HG02678 (cell line): ENCODE data around the gene SDCCAG8.

Experiments used
- ATAC-seq: cut with Tn5 transposase; IDR thresholded peaks from one replicate; pipeline ENCODE4 v1.9.1; 2021; ENCODE audit warnings: mild to moderate bottlenecking, moderate library complexity; ENCODE audit not compliant: unreplicated experiment

SDCCAG8 gene

DNA sequence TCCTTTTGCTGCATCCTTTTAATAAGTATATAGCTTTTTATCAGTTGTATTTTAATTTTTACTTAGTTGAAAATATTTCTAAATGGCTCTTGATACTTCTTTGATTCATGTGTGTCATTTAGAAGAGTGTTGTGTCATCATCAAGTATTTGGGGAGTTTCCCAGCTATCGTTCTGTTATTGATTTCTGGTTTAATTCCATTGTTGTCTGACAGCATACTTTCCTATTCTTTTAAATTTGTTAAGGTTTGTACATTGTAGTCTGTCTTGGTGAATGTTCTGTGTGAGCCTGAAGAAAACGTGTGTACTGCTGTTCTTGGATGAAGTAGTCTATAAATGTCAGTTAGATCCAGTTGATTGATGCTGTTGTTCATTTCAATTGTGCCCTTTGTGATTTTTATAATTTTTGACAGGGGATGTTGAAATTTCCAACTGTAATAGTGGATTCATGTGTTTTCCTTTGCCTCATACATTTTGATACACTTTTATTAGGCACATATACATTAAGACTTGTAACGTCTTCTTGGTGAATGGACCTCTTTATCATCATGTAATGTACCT is 24.8 kb downstream of the SDCCAG8 start:
- ATAC-seq, result no peak

DNA sequence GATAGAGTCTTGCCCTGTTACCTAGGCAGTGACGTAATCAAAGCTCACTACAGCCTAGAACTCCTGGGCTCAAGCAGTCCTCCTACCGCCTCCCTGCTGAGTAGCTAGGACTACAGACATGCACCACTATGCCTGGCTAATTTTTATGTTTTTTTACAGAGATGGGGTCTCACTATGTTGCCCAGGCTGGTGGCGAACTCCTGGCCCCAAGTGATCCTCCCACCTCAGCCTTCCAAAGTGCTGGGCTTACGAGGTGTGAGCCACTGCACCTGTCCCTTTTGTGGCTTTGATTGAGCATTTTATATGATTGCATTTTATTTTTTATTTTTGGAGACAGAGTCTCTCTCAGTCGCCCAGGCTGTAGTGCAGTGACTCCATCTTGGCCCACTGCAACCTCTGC is 25.8 kb downstream of the SDCCAG8 start:
- ATAC-seq, result no peak

DNA sequence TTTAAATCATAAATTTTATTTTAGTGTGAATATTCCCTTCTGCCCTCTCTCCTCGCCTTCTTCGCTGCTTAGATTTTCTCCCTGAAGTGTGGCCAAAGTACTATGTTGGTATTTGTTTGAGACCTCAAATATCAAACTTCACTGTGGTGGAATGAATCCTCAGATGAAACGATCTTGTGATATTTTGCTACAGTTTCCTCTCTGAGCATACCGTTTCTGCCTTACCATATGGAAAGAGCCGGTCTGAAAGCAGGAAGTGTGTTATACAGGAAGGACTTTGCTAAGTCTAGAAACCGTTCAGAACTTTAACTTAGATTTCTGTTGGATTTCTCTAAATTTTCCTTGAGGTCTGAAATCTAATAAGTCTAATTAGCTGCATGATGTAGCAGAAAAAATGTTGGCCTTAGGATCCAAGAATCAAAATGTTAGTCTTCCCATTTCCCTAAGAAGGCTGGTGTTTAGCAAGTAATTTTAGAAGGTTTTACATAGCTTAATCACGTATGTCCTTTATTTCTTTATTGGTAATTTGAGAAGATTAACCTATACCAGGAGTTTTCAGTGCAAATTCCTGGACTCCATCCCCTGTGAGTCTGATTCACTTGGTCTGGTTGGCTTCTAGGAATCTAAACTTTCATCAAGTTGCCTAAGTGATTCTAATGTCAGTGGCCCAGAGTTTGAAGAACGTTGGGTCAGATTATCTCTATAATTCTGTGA is 30.7 kb downstream of the SDCCAG8 start:
- ATAC-seq, result no peak

DNA sequence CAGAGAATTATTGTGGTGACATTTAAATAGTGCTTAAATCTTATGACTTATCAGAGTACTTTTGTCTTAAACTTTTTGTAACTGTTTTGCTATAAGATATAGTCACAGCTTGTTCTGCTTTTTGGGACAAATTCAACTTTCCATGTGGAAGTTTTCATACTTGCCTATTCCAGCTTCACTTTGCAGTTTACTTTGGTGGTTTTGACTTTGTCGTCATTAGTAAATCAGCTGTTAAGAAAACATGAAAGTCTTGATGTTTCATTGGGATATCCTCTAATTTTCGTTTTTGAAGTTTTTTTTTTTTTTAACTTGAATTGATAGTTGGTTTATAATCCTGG is 31.3 kb downstream of the SDCCAG8 start:
- ATAC-seq, result no peak

DNA sequence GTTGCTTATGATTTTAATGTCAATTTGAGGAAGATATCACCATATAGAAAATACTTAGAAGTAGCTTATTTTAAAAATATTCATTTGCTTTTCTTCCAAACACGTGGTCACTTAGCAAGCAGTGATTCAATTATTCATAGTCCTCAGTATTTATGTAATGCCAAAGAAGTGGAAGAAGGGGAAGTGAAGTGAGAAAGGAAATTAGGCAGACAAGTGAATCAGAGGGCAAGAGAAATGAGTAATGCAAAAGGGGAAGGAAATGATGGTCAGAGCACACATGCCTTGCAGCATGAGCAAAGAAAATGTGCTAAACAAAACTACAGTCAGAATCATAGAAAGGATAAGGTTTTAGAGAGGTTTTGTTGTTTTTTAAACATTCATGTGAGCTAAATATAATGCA is 31.8 kb downstream of the SDCCAG8 start:
- ATAC-seq, result peak; percentile 94

DNA sequence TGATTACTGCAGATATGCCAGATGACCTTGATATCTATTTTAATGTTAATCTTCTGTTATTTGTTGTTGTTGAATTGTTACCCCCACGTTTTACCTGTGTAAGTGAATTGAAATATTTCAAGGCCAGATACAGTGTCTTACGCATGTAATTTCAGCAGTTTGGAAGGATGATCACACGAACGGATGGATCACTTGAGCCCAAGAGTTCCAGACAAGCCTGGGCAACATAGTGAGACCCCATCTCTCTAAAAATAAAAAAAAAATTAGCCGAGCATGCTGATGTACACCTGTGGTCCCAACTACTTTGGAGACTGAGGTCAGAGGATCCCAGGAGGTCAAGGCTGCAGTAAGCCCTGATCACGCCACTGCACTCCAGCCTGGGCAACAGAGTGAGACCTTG is 32.2 kb downstream of the SDCCAG8 start:
- no peak for ATAC-seq

DNA sequence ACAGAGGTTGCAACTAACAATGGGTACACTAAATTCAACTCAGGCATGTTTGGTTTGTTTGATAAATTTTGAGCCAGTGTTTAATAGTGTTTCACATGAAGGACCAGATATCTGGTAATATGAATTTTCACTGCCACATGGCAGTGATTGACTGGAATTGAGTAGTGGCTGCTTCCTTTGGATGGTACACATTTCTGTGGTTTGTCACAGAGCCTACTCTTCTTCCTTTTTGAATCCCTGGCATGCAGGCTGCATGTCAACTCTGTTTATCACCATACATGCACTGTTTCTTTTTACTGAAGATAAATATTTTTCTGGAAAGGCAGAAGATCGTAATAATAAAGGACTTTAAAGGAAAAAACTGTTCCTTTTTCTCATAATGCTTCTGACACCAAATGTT is 35.5 kb downstream of the SDCCAG8 start:
- no peak for ATAC-seq

DNA sequence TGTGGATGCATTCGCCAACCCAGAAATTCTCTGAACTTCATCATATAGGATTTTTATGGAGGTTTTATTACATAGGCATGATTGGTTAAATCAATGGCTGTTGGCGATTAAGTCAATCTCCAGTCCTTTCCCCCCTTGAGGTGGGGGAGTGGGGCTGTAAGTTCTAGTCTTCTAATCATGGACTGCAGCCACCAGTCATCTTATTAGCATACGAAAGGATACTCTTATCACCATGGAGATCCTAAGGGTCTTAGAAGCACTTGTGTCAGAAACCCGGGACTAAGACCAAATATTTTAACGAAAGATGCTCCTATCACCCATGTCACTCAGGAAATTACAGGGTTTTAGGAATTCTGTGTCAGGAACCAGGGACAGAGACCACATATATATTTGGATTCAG is 36.3 kb downstream of the SDCCAG8 start:
- no peak for ATAC-seq

DNA sequence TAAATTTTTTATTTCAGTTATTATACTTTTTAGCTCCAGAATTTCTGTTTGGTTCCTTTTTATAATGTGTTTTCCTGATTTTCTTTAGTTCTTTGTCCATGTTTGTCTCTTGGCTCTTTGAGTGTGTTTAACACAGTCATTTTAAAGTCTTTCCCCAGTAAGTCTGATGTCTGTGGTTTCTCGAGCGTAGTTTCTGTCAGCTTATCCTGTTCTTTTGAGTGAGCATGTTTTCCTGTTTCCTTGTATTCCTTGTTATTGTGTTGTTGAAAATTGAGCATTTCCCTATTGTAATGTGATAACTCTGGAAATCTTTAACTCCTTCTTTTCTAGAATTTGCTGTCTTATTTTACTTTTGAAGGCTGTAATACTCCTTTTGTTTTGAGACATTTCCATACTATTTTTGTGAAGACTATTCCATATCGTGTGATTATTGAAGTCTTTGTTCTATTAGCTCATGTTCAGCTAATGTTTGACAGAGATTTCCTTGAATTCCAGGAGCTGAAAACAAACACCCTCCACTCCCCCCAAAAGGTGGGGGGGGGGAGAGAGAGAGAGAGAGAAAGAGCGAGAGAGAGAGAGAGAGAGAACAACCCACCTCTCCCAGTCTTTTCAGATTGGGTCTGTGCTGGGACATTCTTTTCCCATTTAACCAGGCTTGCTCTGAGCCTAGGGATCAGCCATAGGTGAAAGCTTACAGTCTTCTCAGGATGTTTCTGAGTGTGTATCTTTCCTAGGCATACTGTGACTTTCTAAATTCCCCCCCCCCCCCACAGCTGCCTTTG is 38.3 kb downstream of the SDCCAG8 start:
- no peak for ATAC-seq

DNA sequence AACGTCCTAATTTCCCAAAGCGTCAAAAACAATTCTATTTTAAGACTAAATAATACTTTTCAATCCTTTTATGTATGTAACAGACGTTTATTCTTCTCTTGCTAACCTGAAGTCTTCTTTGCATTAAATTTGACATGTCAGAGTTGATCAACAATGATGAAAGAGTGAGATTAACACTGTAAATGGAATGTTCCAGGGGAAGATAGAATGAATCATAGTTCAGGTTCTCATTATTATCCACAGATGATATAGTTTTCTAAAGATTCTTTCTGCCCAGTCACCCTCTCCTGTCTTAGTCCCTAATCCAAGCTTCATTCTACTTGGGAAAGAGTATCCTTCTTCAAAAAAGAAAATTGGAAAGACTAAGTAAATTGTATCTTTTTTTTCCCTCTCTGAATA is 38.9 kb downstream of the SDCCAG8 start:
- no peak for ATAC-seq

DNA sequence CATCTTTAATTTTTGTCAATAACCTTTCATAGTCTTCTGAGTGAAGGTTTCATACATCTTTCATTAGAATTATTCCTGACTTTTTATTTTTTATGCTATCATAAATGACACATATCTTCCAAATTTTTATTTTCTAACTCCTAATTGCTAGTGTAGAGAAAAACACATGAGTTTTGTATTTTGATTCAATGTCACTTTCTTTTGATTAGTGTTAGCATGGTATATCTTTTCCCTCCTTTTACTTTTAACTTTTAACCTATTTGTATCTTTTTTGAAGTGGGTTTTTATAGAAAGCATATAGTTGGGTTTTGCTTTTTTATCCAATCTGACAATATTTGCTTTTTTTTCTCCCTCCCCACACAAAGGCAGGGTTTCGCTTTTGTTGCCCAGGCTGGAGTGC is 43.2 kb downstream of the SDCCAG8 start:
- ATAC-seq, result no peak

DNA sequence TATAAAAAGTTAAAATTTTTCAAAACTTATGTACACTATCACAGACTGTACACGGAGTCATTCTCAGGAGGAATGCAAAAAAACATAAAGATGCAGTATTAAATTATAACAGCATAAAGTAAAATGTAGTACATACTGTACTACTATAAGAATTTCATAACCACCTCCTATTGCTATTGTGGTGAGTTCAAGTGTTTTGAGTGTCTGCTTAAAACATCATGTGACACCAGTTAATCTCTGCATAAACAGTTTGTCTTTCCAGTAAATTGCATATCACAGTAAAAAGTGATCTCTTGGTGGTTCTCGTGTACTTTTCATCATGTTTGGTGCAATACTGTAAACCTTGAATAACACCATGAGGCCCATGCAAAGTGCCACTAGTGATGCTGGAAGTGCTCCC is 45.2 kb downstream of the SDCCAG8 start:
- no peak for ATAC-seq

DNA sequence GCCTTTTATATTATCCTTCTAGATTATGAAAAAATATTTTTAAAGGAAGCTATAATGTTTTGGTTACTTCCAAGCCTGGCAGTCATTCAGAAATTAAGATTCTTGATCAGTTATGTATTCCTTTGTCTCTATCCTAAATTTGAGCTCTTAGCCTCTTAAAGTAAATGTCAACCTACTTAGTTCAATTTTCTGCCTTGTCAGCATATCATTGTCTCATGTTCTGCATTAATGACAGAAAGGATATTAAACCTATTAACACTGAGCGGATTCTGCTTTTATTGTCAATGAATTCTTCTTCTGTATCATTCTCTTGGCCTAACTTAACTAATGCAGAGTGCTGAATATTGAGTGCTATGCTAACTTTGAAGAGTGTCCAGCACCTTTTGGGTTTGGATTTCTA is 56.0 kb downstream of the SDCCAG8 start:
- ATAC-seq, result no peak

DNA sequence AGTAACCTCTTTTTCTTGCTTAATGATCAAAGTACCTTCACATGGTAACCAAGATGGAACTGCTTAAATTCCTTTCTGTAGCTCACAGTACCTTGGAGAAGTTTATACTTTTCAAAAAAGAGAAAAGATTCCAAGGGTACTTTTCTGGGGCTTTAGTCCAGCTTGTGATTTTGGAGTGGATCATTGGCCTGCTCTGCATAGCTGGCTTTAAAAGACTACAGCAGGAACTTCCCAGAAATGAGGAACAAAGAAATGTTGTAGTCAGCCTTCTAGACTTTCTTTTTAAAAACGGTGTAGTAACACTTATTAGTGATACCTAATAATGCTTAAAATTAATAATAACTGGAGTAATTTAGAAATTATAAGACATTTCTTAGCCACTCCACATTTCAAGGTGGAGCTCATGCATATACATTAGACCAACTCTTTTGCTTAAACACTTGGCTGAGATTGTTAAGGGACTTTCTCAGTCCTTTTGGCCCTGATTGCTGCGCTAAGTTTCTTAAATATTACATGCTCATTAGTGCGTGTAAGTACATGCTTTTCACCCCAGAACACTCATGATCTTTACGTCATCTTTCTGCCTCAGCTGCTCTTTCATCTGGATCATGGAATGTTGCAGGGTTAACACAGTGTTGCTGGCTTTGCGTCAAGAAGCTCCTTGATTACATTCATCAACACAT is 57.3 kb downstream of the SDCCAG8 start:
- ATAC-seq, result peak; percentile 28

DNA sequence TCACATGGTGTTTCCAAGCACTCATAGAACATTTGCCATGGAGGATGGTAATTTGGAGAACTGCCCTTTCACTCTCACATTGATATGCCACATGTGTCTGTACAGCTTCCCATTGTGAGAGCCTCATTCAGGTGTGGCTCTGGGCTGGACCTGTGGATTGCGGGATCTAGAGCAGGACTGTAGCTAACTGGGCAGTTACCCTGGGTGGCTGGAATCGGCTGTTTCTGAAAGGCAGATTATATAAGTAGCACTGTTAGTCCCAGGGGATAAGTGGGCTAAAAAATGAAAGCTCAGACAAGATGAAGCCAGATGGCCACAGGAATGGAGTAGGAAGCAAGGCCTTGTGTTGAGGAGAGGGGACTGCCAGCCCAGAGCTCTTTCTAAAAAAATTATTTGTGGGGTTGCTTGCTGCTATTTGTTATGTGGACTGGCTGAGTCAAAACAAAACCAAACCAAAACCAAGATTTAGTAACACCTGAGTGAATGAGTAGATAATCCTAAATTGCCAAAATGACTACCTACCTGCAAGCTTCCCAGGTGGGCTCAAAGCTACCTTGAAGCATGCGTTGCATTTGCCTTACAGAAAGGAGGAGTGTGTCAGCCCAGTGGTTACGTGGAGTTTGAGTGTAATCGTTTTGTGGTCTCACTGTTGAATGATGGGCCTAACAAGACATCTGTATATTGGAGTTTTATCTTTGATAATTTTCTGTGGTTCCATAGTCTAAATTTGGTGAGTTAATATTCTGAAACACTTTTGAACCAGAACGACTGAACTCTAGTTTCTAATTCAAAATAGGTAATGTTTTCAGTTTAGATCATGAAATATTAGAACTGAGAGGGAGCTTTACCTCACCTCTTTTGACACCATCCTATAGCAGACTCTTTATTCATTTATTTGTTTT is 58.0 kb downstream of the SDCCAG8 start:
- peak; percentile 72 for ATAC-seq

DNA sequence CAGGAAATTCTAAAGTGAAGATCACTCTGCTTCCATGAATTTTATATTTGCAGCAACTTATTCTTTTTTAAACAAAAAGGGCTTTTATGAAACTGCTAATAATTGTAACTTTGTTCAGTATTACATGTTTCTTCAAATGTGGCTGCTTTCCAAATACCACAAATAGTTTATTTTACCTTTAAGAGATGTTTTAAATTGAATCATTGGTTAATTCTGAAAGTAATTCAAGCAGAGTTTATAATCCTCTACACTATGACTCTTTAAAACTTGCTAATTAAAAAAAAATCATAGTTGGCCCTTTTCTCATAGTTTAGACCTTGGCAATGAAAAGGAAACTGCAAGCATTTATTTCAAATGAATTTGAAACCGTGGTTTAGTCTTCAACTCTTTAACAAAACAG is 59.6 kb downstream of the SDCCAG8 start:
- no peak for ATAC-seq

DNA sequence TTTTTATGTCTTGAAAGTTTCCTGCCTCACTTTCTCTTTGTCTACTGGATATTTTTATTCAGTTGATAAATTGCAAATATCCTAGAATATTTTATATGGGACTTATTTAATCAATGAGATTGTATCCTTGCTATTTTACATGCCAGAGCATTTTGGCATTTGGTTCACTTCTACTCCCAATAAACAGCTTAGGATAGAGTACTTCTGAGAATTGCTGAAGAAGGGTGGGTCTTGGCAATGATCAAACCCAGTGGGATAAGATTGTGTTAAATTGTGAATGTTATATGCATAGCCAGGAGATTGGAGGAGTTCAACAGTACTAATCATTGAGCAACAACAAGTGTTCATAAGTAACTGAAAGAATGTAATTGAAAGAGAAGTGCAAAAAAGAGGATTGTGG is 60.1 kb downstream of the SDCCAG8 start:
- ATAC-seq, result no peak

DNA sequence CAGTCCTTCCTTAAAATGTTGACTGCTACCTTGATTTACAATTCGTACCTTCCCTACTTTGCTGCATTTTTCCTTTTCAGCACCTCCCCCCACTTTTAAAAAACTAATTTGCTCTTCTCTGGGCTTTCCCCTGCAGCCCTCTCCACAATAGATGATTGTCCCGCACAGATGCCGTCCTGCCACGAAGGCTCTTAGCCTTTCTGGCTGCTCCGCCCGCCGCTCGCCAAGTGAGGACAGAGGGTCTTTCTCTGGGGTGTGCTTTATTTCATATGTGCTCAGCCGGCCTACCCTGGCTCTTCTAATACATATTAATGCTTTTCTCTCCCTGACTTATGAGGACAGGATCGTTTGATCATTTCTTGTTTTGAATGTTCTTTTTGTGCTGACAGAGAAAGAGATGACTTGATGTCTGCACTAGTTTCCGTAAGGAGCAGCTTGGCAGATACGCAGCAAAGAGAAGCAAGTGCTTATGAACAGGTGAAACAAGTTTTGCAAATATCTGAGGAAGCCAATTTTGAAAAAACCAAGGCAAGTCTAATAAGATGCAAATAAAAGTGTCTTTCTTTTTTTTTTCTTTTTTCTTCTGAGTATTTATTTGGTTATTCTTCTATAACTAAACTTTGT is 60.6 kb downstream of the SDCCAG8 start:
- ATAC-seq, result no peak

DNA sequence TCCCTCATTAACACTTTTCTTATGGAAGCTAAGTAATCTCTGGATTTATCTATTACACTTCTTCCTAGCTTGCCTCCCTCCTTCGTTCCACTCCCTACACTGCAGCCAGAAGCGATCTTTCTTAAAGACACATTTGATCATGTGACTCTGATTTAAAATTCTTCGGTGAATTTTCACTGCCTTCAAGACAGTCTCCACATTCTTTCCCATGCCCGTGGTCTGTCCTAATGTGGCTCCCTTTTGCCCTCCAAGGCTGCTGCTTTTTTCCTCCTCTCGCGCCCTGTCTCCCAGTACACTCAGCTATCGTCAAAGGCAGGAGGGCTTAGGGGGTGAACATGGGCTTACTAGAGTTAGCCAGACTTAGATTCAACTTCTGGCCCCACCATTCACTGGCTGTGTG is 64.4 kb downstream of the SDCCAG8 start:
- no peak for ATAC-seq

DNA sequence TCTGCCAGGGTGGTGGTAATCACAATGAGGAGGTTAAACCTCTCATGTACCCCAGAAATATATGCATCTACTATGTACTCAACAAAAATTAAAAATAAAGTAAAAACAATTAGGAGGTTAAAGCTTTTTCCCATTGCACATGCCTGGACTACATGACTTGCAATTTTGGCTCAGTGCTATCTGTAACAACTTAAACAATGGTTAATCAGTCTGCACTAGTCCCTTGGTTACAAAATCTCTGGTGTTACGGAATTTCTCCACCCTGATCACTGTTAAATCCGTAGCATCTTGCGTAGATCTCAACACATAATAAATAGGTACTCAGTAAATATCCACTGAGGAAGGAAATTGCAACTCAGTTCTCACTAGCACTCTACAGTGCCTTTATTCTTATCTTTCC is 66.5 kb downstream of the SDCCAG8 start:
- ATAC-seq, result no peak
